Stimulated activated CD4-positive, alpha-beta T cell treated with anti-CD3 and anti-CD28 coated beads, Interleukin-15, amount 100 ng/mL, for 1 hour (primary cell): ENCODE data around the gene SIGLEC5.

Experiments
- DNase-seq, 2 donors: peaks; one replicate each; pipeline ENCODE4 v3.0.0-alpha.2; 2020; ENCODE audit warnings: low read depth in 1 of 2, low spot score in 1 of 2

The SIGLEC5 gene

DNA sequence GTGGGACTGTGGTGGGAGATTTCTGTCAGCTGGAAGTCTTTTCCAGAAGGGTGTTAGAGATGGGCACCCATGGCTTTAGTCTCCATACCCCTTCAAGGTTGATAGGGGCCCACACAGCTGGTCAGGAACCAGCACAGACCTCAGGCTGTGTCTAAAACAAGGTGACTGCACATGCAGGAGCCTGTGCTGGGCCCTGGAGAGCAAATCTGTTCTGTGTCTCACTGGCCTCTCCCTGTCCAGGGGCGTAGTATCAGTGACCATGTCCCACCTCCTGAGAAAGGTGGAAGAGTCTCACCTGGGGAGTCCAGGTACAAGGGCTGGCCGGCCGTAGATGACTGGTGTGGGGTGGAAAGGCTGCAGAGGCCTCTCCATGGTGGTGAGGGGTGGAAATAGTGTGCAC lies 39.8 kb downstream of the SIGLEC5 start:
- DNase-seq = no peak

DNA sequence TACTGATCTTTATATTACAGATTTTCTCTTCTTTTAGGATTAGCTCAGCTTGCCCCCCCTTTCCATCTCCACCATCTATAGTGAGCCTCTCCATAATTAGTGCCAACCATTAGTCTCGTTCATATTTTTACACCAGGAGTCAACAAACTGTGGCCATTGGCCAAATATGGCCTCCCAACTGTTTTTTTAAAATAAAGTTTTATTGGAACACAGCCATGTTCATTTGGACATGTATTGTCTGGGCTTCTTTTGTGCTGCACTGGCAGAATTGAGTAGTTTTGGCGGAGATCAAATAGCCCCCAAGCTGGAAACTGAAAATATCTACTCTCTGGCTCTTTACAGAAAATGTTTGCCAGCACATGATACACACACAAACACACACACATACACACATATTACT lies 40.7 kb downstream of the SIGLEC5 start:
- DNase-seq = no peak

DNA sequence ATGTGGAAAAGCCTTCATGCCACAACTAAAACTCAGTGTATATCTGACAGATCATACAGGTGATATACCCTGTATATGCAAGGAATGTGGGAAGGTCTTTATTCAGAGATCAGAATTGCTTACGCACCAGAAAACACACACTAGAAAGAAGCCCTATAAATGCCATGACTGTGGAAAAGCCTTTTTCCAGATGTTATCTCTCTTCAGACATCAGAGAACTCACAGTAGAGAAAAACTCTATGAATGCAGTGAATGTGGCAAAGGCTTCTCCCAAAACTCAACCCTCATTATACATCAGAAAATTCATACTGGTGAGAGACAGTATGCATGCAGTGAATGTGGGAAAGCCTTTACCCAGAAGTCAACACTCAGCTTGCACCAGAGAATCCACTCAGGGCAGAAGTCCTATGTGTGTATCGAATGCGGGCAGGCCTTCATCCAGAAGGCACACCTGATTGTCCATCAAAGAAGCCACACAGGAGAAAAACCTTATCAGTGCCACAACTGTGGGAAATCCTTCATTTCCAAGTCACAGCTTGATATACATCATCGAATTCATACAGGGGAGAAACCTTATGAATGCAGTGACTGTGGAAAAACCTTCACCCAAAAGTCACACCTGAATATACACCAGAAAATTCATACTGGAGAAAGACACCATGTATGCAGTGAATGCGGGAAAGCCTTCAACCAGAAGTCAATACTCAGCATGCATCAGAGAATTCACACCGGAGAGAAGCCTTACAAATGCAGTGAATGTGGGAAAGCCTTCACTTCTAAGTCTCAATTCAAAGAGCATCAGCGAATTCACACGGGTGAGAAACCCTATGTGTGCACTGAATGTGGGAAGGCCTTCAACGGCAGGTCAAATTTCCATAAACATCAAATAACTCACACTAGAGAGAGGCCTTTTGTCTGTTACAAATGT lies 42.7 kb downstream of the SIGLEC5 start:
- DNase-seq = no peak

DNA sequence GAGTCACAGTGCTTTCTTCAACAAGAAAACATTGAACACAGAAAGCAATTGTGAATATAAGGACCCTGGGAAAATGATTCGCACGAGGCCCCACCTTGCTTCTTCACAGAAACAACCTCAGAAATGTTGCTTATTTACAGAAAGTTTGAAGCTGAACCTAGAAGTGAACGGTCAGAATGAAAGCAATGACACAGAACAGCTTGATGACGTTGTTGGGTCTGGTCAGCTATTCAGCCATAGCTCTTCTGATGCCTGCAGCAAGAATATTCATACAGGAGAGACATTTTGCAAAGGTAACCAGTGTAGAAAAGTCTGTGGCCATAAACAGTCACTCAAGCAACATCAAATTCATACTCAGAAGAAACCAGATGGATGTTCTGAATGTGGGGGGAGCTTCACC lies 43.4 kb downstream of the SIGLEC5 start:
- DNase-seq = no peak

DNA sequence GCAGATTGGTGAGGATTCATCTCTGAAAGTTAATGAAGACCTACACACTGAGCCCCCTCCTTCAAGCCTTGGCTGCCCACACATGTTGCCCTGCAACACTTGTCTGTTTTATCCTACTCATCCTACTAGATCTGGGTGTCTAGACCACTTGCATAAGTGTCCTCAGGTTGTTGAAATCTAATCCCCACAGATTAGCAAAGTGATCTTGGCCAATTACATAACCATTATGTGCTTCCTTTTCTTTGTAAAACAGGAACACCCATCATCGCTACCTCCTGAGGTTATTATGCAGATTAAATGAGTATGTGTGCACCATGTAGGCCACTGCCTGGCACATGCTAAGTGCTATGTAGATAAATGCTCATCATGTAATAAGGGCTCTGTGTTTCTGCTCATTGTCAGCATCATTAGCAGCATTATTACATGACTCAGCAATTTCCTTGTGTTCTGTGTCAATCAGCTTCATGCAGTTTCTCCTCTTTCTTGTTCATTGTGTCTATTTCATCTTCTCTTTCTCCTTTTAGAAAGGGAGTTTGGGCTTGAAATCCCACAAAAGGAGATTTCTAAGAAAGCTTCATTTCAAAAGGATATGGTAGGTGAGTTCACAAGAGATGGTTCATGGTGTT lies 44.0 kb downstream of the SIGLEC5 start:
- no peak for DNase-seq

DNA sequence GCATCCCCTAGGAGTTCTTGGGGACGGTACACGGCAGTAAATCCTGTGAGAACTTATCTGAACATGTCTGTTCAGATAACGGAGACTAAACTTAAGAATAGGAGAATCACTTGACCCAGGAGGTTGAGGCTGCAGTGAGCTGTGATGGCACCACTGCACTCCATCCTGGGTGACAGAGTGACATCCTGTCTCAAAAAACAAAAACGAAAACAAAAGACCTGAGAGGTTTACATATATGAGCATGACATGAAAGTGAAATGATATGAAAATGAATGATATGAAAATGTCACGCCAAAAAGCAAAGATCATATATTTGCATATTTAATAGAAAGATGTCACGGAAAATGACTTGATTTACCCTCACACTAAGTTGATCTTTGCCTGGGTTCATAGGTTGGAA lies 53.4 kb downstream of the SIGLEC5 start:
- no peak for DNase-seq

DNA sequence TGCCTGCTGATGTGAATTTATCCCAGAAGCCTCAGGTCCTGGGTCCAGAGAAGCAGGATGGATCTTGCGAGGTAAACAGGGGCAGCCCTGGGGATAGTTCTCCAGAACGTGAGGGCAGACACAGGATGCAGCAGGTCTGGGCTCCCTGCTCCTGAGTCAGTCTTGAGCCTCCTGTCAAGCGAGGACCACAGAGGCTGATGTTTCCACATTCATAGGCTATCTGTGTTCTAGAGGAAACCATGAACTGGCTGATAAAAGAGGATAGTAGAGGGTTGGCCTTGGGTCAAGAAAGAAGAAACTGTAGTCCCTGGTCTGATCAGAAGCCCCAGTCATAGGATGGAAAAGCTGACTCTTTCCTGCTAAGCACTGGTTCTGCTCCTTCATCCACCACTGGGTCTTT lies 56.9 kb downstream of the SIGLEC5 start:
- DNase-seq = no peak

DNA sequence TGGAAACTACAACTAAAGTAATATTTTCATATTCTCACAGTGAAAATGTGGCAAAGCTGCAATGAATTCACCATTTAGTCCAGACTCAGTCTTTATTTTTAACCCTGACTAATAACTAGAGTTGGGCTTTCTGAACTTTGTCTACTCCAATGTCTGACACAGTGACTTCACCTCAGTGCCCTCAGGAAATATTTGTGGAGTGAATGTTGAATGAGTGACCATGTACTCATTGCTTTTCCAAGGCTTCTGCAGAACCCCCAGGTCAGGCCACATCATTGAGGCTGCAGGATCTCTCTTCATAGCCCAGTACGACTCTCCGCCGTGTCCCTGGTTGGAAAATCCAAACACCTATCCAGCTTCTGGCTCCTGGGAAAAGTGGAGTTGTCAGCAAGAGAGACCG lies 57.3 kb downstream of the SIGLEC5 start:
- no peak for DNase-seq

DNA sequence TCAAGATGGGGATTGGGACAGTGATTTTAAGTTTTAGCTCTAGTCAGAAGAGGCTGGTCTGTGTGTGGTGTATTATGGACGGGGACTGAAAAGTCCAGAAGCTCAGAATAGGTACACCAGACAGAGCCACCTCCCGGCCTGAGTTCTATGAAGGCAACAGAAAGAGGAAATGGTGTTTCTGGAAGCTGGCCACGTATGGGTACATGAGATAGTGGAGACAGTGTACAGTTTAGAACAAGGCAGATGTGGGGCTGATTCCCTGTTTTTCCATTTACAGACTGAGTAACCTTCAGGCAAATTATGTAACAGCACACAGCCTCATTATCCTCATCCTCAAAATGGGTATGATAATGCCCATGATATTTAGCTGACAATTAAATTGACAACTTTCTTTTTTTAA lies 57.8 kb downstream of the SIGLEC5 start:
- DNase-seq = no peak

DNA sequence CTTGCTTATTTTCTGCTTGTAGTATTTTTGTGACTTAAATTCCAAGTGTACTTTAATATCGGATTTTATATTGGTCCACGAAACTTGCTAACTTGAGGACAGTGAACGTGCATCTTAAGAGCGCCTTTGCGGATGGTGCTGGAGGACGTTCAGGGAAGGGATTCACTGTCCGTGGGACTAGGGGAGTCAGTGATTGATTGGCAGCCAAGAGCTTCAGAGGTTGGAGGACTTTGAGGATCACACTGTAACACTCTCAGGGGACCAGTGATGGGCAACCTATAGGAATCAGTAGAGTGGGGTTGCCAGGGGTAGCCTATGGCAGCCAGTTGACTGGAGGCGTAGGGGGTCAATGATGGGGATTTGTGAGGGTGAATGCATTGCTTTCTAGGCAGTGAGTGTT lies 58.6 kb downstream of the SIGLEC5 start:
- DNase-seq = no peak

DNA sequence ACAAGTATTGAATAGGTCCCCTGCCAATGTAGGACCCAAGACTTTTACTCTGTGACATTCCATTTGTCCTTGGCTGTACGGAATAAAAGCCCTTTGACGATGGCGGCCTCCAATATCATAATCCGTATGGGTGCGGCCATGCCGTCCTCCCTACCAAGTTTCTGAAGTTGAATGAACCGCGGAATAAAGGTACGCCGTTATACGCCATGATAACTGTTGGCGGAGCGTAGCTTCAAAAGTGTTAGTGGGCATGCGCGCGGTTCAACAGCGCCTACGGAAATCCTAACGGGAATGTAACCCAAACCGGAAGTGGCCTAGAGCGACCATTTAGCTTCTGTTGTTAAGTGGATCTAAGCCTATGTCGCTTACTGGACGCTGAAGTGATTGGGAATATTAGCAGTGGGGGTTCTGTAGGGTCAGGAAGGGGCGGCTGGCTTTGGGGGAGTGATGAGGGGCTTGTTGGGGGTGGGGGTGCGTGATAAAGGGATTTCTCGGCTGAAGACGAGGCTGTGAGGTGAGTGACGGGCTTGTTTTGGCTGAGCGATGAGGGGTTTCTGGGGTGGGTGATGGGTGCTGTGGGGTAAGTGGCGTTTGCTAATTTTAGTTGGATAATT lies 59.1 kb downstream of the SIGLEC5 start, which contains the start of gene ZNF175:
TSS of gene ZNF175 (plus strand) at position 322 of the 614 bp plus-strand sequence. CDS start 2,047 bp downstream, outside the sequence.
- DNase-seq = peak; percentile 73 to 78

DNA sequence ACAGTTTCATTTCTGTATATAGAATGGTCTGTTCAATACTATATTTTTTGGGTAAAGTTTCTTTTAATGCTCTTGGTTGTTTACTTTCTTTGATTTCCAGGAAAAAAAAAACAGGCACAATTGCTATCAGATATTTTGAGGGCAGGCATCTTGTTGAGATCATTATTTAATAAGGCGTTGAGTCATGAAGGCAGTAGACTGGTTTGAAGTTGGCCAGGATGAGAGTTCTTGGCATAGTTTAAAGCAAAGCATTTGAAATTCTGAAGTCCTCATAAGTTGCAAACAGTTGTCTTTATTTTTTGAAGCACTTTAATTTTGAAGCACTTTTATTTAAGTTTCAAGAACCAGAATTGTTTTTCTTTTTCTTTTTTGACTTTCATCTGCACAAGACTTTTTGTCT lies 61.7 kb downstream of the SIGLEC5 start:
- DNase-seq = no peak

DNA sequence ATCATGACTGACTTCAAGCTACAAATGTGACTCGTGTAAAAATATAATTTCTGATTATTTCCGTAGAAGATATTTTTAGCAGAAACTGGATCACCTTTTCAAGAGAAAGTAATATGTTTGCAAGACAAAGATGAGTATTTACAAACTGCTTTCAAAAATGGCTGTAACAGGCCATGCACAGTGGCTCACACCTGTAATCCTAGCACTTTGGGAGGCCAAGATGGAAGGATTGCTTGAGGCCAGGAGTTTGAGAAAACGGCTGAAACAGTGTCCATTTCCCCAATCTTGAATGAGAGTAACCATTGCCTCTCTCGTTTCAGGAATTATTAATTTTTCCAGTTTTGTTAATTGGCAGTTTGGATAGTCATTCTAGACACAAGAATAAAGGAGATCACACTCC lies 62.6 kb downstream of the SIGLEC5 start:
- no peak for DNase-seq

DNA sequence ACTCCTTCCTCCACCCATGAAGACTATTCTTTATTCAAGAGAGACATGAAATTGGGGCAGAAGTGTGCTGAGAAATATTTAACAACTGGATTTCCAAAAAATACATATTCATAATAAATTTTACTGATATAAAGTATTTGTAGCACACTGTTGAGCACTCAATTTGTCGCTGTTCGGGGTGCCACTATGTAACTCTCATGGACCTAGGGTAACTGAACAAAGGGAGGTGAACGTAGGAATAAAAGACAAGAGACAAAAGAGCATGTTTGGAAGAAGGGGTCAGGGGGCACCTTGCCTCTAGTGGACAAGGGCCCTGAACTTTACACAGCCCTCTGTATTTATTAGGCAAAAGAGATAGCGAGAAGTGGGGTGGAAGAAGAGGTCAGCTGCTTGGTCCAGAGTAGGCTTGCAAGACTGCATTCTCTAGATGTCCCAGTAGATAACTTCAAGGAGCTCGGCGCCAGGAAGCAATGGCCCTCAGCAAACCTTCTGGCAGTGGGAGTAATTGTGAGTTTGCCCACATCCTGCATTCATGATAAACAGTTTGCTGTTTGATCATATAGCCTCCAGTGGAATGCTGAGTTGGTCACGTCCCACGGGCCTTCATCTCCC lies 63.6 kb downstream of the SIGLEC5 start:
- no peak for DNase-seq

DNA sequence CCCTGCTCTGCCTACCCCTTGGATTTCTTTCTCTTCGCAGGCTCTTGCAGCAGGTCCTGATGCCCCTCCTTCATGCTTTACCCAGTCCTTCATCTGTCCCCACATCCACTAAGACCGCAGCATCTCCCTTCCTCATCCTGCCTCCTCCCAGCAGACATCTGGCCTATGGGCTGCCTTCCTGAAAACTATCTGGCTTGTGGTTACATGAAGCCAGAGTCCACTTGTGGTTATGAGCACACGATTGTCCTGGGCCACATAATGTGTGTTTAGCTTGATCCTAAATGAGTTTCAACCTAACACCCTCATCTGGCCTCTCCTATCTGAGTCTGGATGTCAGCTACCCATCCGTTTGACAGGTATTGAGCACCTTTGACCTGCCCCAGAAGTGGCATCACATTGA lies 64.6 kb downstream of the SIGLEC5 start:
- DNase-seq = no peak

DNA sequence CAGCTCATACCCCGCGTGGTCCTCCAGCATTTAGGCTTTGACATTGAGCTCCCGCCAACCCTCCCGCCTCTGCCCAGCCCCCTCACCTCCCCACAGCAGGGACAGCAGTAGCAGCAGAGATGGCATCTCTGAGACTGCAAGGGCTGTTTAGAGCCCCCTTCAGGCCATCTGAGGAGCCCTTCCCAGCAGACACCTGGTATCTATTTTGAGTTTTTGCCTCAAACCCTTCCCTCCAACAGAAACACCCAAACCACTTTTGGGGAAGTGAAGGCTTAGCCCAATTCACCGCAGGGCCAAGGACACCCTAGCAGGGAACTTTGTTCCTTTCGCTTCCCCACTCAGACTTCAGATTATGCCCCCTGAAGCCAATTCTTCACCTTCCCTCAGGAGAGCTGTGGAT lies 65.4 kb downstream of the SIGLEC5 start:
- DNase-seq = no peak
